ENCODE results near the gene NTHL1.

The NTHL1 gene

GRCh38 chr16:2089706-2090480 is 42.3 kb upstream of the NTHL1 start:
- CTCF ChIA-PET: interaction anchor here (1.1 kb wide), 1 partner anchor 58 kb away, joined by 3 read pairs; no protein-coding TSS in a partner anchor
- DNase-seq (ENCODE audit: extremely low spot score): no peak
- POLR2A ChIA-PET: interaction anchor here (1.2 kb wide), 1 partner anchor 66 kb away, joined by 4 read pairs; the partner anchor contains the start of gene TRAF7
- TF ChIP-seq ARNT (IDR thresholded peaks at IDR 0.05): no peak
- no peak for TF ChIP-seq FOXK2 (IDR thresholded peaks at IDR 0.05)
- TF ChIP-seq TARDBP (IDR thresholded peaks at IDR 0.05): no peak
- TF ChIP-seq L3MBTL2 (conservative IDR thresholded peaks at IDR 0.05): no peak
- TF ChIP-seq CTBP1 (IDR thresholded peaks at IDR 0.05; ENCODE audit: borderline replicate concordance): no peak
- no peak for TF ChIP-seq NFRKB (IDR thresholded peaks at IDR 0.05)
- TF ChIP-seq SP1 (IDR thresholded peaks at IDR 0.05): no peak
- no peak for TF ChIP-seq ELF4 (IDR thresholded peaks at IDR 0.05)
- no peak for TF ChIP-seq SUZ12 (IDR thresholded peaks at IDR 0.05)
- TF ChIP-seq LEF1 (IDR thresholded peaks at IDR 0.05; ENCODE audit: borderline replicate concordance): no peak
- TF ChIP-seq FOXM1 (IDR thresholded peaks at IDR 0.05; ENCODE audit: borderline replicate concordance): no peak
- TF ChIP-seq FOXA1 (IDR thresholded peaks at IDR 0.05): no peak
- TF ChIP-seq HDGF (IDR thresholded peaks at IDR 0.05; ENCODE audit: borderline replicate concordance): no peak
- no peak for TF ChIP-seq BHLHE40 (IDR thresholded peaks at IDR 0.05; ENCODE audit: borderline replicate concordance)
- no peak for TF ChIP-seq PKNOX1 (IDR thresholded peaks at IDR 0.05)
- no peak for TF ChIP-seq ZNF384 (IDR thresholded peaks at IDR 0.05)

GRCh38 chr16:2088759-2089358 is 41.2 kb upstream of the NTHL1 start:
- no peak for DNase-seq (ENCODE audit: extremely low spot score)
- no peak for TF ChIP-seq FOXK2 (IDR thresholded peaks at IDR 0.05)
- ChIA-PET CTCF (no interaction called here), POLR2A (no interaction called here)

- ChIA-PET POLR2A (no interaction called here), CTCF (no interaction called here)
- no peak for DNase-seq (ENCODE audit: extremely low spot score)
- TF ChIP-seq PKNOX1 (IDR thresholded peaks at IDR 0.05): no peak
- TF ChIP-seq TARDBP (IDR thresholded peaks at IDR 0.05): no peak
- TF ChIP-seq ZNF384 (IDR thresholded peaks at IDR 0.05): no peak
- no peak for TF ChIP-seq L3MBTL2 (conservative IDR thresholded peaks at IDR 0.05)
- no peak for TF ChIP-seq FOXA1 (IDR thresholded peaks at IDR 0.05)
- TF ChIP-seq SP1 (IDR thresholded peaks at IDR 0.05): no peak
- TF ChIP-seq ELF4 (IDR thresholded peaks at IDR 0.05): no peak
- TF ChIP-seq BHLHE40 (IDR thresholded peaks at IDR 0.05; ENCODE audit: borderline replicate concordance): no peak
- no peak for TF ChIP-seq SUZ12 (IDR thresholded peaks at IDR 0.05)
- no peak for TF ChIP-seq NFRKB (IDR thresholded peaks at IDR 0.05)
- TF ChIP-seq HDGF (IDR thresholded peaks at IDR 0.05; ENCODE audit: borderline replicate concordance): no peak
- TF ChIP-seq FOXK2 (IDR thresholded peaks at IDR 0.05): no peak
- TF ChIP-seq LEF1 (IDR thresholded peaks at IDR 0.05; ENCODE audit: borderline replicate concordance): no peak
- TF ChIP-seq FOXM1 (IDR thresholded peaks at IDR 0.05; ENCODE audit: borderline replicate concordance): no peak
These were observed 40.4 kb upstream of the NTHL1 start for GRCh38 chr16:2087748-2088631.

GRCh38 chr16:2086812-2087747 is 39.4 kb upstream of the NTHL1 start:
- ChIA-PET POLR2A (interaction anchor here (1.2 kb wide), 1 partner anchor 68 kb away, joined by 3 read pairs; the partner anchor contains the start of gene TRAF7), CTCF (no interaction called here)
- no peak for DNase-seq (ENCODE audit: extremely low spot score)
- TF ChIP-seq CTBP1 (IDR thresholded peaks at IDR 0.05; ENCODE audit: borderline replicate concordance) (no peak), SP1 (IDR thresholded peaks at IDR 0.05) (no peak), SUZ12 (IDR thresholded peaks at IDR 0.05) (no peak), FOXK2 (IDR thresholded peaks at IDR 0.05) (no peak), HDGF (IDR thresholded peaks at IDR 0.05; ENCODE audit: borderline replicate concordance) (no peak), NFRKB (IDR thresholded peaks at IDR 0.05) (no peak), FOXA1 (IDR thresholded peaks at IDR 0.05) (no peak), ARNT (IDR thresholded peaks at IDR 0.05) (no peak), TARDBP (IDR thresholded peaks at IDR 0.05) (no peak), LEF1 (IDR thresholded peaks at IDR 0.05; ENCODE audit: borderline replicate concordance) (no peak), ZNF384 (IDR thresholded peaks at IDR 0.05) (no peak), BHLHE40 (IDR thresholded peaks at IDR 0.05; ENCODE audit: borderline replicate concordance) (no peak), ELF4 (IDR thresholded peaks at IDR 0.05) (no peak), L3MBTL2 (conservative IDR thresholded peaks at IDR 0.05) (no peak), FOXM1 (IDR thresholded peaks at IDR 0.05; ENCODE audit: borderline replicate concordance) (no peak), PKNOX1 (IDR thresholded peaks at IDR 0.05) (no peak)

All from HEK293T (cell line).